IMR-90 (cell line): Measurements from ENCODE around the gene OSTC. TPM values are rescaled to one million over a fixed set of nuclear protein-coding genes. Genes with fewer than 3 reads are reported as not detected.

Experiments
- ATAC-seq: fragments of 200-7000 bp; cut with Tn5 transposase; 2 replicates; pipeline ENCODE4 v1.9.1; 2020; ENCODE audit warnings: low read depth, mild to moderate bottlenecking, moderate library complexity
- BruUV-seq: library from RNA; stranded (reverse); fragments of 400-500 nt; replicated peaks from 2 replicates; lab custom pipeline; 2021; lab: Mats Ljungman, UMichigan
- CTCF ChIA-PET: fragments of 300-600 bp; formaldehyde crosslinking; extraction: SDS; loops from one replicate; lab custom pipeline; 2021; ENCODE audit warnings: antibody characterized with exemption; lab: Yijun Ruan, JAX
- POLR2A ChIA-PET: fragments of 300-600 bp; sonication (Branson Sonifier 250); formaldehyde crosslinking; loops from one replicate; lab custom pipeline; 2022; ENCODE audit warnings: antibody characterized with exemption; ENCODE audit not compliant: unreplicated experiment; lab: Charles Lee
- DNase-seq: peaks from one replicate; pipeline ENCODE4 v3.0.0; 2013
- H2AFZ ChIP-seq: replicated peaks from 2 replicates; pipeline ENCODE3; 2013; ENCODE audit warnings: low read length, mild to moderate bottlenecking; ENCODE audit not compliant: poor library complexity
- H2AK5ac ChIP-seq: 2 replicates; pipeline ENCODE4 v1.6.1; 2013; ENCODE audit warnings: low read depth, low read length, inconsistent platforms
- H2AK9ac ChIP-seq: replicated peaks from 2 replicates; pipeline ENCODE3; 2013; ENCODE audit warnings: mild to moderate bottlenecking, low read depth, low read length, moderate library complexity; ENCODE audit not compliant: poor library complexity
- H2BK120ac ChIP-seq: 2 replicates; pipeline ENCODE4 v1.6.1; 2013; ENCODE audit warnings: low read depth, low read length, inconsistent platforms
- H2BK15ac ChIP-seq: 3 replicates; pipeline ENCODE4 v1.6.1; 2013; ENCODE audit warnings: low read depth, low read length, inconsistent platforms
- H2BK20ac ChIP-seq: 2 replicates; pipeline ENCODE4 v1.6.1; 2013; ENCODE audit warnings: low read depth, mild to moderate bottlenecking, inconsistent platforms, low read length, moderate library complexity
- H2BK5ac ChIP-seq: 2 replicates; pipeline ENCODE4 v1.6.1; 2013; ENCODE audit warnings: mild to moderate bottlenecking, low read depth, low read length, inconsistent platforms; ENCODE audit not compliant: poor library complexity, severe bottlenecking
- H3K14ac ChIP-seq: replicated peaks from 2 replicates; pipeline ENCODE4 v1.6.1; 2013; ENCODE audit warnings: low read depth, low read length, inconsistent platforms
- H3K18ac ChIP-seq: 2 replicates; pipeline ENCODE4 v1.6.1; 2013; ENCODE audit warnings: low read depth, low read length, control low read depth
- H3K23ac ChIP-seq: 2 replicates; pipeline ENCODE4 v1.6.1; 2013; ENCODE audit warnings: low read depth, low read length, inconsistent platforms
- H3K27ac ChIP-seq: 2 replicates; pipeline ENCODE4 v1.5.1; 2013; ENCODE audit warnings: mild to moderate bottlenecking, control low read depth, low read length; ENCODE audit not compliant: insufficient read depth
- H3K27me3 ChIP-seq: 2 replicates; pipeline ENCODE4 v1.6.1; 2013; ENCODE audit warnings: low read length; ENCODE audit not compliant: control insufficient read depth, insufficient read depth
- H3K36me3 ChIP-seq: 2 replicates; pipeline ENCODE4 v1.6.1; 2013; ENCODE audit warnings: low read length, mixed read lengths; ENCODE audit not compliant: control insufficient read depth, insufficient read depth
- H3K4ac ChIP-seq: 2 replicates; pipeline ENCODE4 v1.6.1; 2013; ENCODE audit warnings: low read depth, low read length, inconsistent platforms
- H3K4me1 ChIP-seq: 2 replicates; pipeline ENCODE4 v1.6.1; 2013; ENCODE audit warnings: low read length, mixed read lengths; ENCODE audit not compliant: control insufficient read depth, insufficient read depth
- H3K4me2 ChIP-seq: 2 replicates; pipeline ENCODE4 v1.6.1; 2013; ENCODE audit warnings: low read depth, mild to moderate bottlenecking, control low read depth, low read length, moderate library complexity
- H3K4me3 ChIP-seq: 2 replicates; pipeline ENCODE4 v1.5.1; 2013; ENCODE audit warnings: low read depth, mild to moderate bottlenecking, control low read depth, low read length, moderate library complexity; ENCODE audit not compliant: insufficient read depth
- H3K56ac ChIP-seq: 2 replicates; pipeline ENCODE4 v1.6.1; 2013; ENCODE audit warnings: low read length, inconsistent platforms; ENCODE audit not compliant: insufficient read depth; ENCODE audit errors: extremely low read depth
- H3K79me1 ChIP-seq, 2 experiments: 2 replicates each; pipeline ENCODE4 v1.6.1; 2013; ENCODE audit warnings: low read length in 2 of 2, inconsistent platforms in 1 of 2, low read depth in 1 of 2
- H3K9ac ChIP-seq: 2 replicates; pipeline ENCODE4 v1.6.1; 2013; ENCODE audit warnings: low read depth, low read length, control low read depth
- H3K9me1 ChIP-seq: 2 replicates; pipeline ENCODE4 v1.6.1; 2013; ENCODE audit warnings: low read length, inconsistent platforms; ENCODE audit not compliant: insufficient read depth
- H3K9me3 ChIP-seq: 2 replicates; pipeline ENCODE4 v1.6.1; 2013; ENCODE audit warnings: low read length; ENCODE audit not compliant: control insufficient read depth, insufficient read depth
- H4K20me1 ChIP-seq: 2 replicates; pipeline ENCODE4 v1.6.1; 2013; ENCODE audit warnings: low read length, inconsistent platforms; ENCODE audit not compliant: insufficient read depth
- H4K5ac ChIP-seq: 2 replicates; pipeline ENCODE4 v1.6.1; 2013; ENCODE audit warnings: mild to moderate bottlenecking, low read depth, low read length, control low read depth
- H4K8ac ChIP-seq, 2 experiments: 2 replicates each; pipeline ENCODE4 v1.6.1; 2013; ENCODE audit warnings: low read depth in 2 of 2, low read length in 2 of 2, control low read depth in 1 of 2, inconsistent platforms in 1 of 2
- H4K91ac ChIP-seq: 2 replicates; pipeline ENCODE4 v1.6.1; 2013; ENCODE audit warnings: low read depth, low read length, inconsistent platforms; ENCODE audit not compliant: insufficient read depth
- BHLHE40 ChIP-seq: fragments of 150-350 bp; IDR thresholded peaks from 2 replicates; pipeline ENCODE4 v1.6.1; 2016; ENCODE audit warnings: mild to moderate bottlenecking, low read depth, low read length
- CEBPB ChIP-seq: IDR thresholded peaks from 2 replicates; pipeline ENCODE4 v1.6.1; 2012; ENCODE audit warnings: low read depth, low read length, improper control_type of control experiment
- CHD1 ChIP-seq: IDR thresholded peaks from 2 replicates; pipeline ENCODE4 v1.6.1; 2012; ENCODE audit warnings: low read depth, low read length, improper control_type of control experiment
- FOS ChIP-seq: fragments of 150-350 bp; IDR thresholded peaks from 2 replicates; pipeline ENCODE4 v1.6.1; 2016; ENCODE audit warnings: low read depth, low read length
- MAFK ChIP-seq: IDR thresholded peaks from 2 replicates; pipeline ENCODE4 v1.6.1; 2012; ENCODE audit warnings: low read depth, low read length, improper control_type of control experiment
- MAZ ChIP-seq: IDR thresholded peaks from 2 replicates; pipeline ENCODE4 v1.6.1; 2012; ENCODE audit warnings: low read depth, mild to moderate bottlenecking, low read length, improper control_type of control experiment, moderate library complexity, borderline replicate concordance
- MXI1 ChIP-seq: IDR thresholded peaks from 2 replicates; pipeline ENCODE4 v1.6.1; 2012; ENCODE audit warnings: low read depth, mild to moderate bottlenecking, low read length, moderate library complexity, borderline replicate concordance
- NFE2L2 ChIP-seq: fragments of 150-350 bp; IDR thresholded peaks from 2 replicates; pipeline ENCODE4 v1.6.1; 2016; ENCODE audit warnings: low read depth, mild to moderate bottlenecking, low read length
- POLR2A ChIP-seq: IDR thresholded peaks from 2 replicates; pipeline ENCODE4 v1.6.1; 2012; ENCODE audit warnings: mild to moderate bottlenecking, low read depth, low read length
- RAD21 ChIP-seq: IDR thresholded peaks from 2 replicates; pipeline ENCODE4 v1.6.1; 2012; ENCODE audit warnings: low read length, improper control_type of control experiment
- RCOR1 ChIP-seq: IDR thresholded peaks from 2 replicates; pipeline ENCODE4 v1.6.1; 2012; ENCODE audit warnings: mild to moderate bottlenecking, low read length, improper control_type of control experiment; ENCODE audit not compliant: insufficient replicate concordance
- RFX5 ChIP-seq: IDR thresholded peaks from 2 replicates; pipeline ENCODE4 v1.8.0; 2012; ENCODE audit warnings: low read depth, mild to moderate bottlenecking, low read length, moderate library complexity
- SMC3 ChIP-seq: fragments of 150-350 bp; IDR thresholded peaks from 2 replicates; pipeline ENCODE4 v1.6.1; 2016; ENCODE audit warnings: low read depth, mild to moderate bottlenecking, antibody characterized with exemption, low read length, moderate library complexity
- USF2 ChIP-seq: fragments of 150-350 bp; IDR thresholded peaks from 2 replicates; pipeline ENCODE4 v1.6.1; 2017; ENCODE audit warnings: mild to moderate bottlenecking, antibody characterized with exemption, low read length, low read depth
- WGBS, 2 experiments: methylation state at CpG; one replicate each; pipeline versions ENCODE4 v1.1.5 to v1.1.7; 2013; ENCODE audit warnings: missing lambda C conversion rate in 2 of 2; ENCODE audit not compliant: insufficient read length in 1 of 2; ENCODE audit errors: extremely low coverage in 2 of 2; 5-methylcytosine and 5-hydroxymethylcytosine counted together
- dilution Hi-C: fragments of 300-500 bp; cut with HindIII; formaldehyde crosslinking; loops from one replicate; pipeline ENCODE4 v1.14.3; 2018; ENCODE audit warnings: low sequenced_read_pairs; ENCODE audit not compliant: unreplicated experiment
- in situ Hi-C: fragments of 300-500 bp; cut with MboI; formaldehyde crosslinking; loops from 3 replicates; pipeline ENCODE4 v1.14.3; 2019; ENCODE audit warnings: low sequenced_read_pairs, inconsistent platforms, mixed read lengths
- intact Hi-C: fragments of 100-400 bp; cut with micrococcal nuclease; formaldehyde crosslinking; loops from 2 replicates; pipeline ENCODE4 v1.10.0; 2022
- polyA plus RNA-seq, 3 experiments: library from polyadenylated mRNA; depleted of rRNA; stranded (reverse); fragments of >200 nt; gene quantifications; 2 replicates each; pipeline ENCODE4 v1.2.3, GENCODE V29; 2012; ENCODE audit warnings: low replicate concordance in 1 of 3
- total RNA-seq: library from RNA; depleted of rRNA; stranded (reverse); fragments of >200 nt; gene quantifications from 2 replicates; pipeline ENCODE4 v1.2.3, GENCODE V29; 2012
- TF ChIP-seq, protein P1 (sequence below): conservative IDR thresholded peaks from 2 replicates; pipeline ENCODE4 v1.5.1; 2012; ENCODE audit warnings: mild to moderate bottlenecking, low read depth, low read length, improper control_type of control experiment
- TF ChIP-seq, protein P2 (sequence below): fragments of 150-350 bp; IDR thresholded peaks from 2 replicates; pipeline ENCODE4 v1.6.1; 2016; ENCODE audit warnings: low read depth, mild to moderate bottlenecking, low read length, moderate library complexity, borderline replicate concordance

The OSTC gene
- total and polyA plus RNA-seq, 2 of the 4 experiments (the other 2 are of a cell fraction) = 173 to 13,576 TPM

- ATAC-seq = no peak
- 76% methylated on average over 2 of the region's 3 CpGs; no CpG with 5 or more reads in 1 of the 2 experiments for WGBS, 2 experiments
- Histone ChIP-seq H3K4me2 (no peak overlapping the region), H3K27ac (no peak overlapping the region), H2AK9ac (no peak overlapping the region), H2AFZ (no peak overlapping the region), H2AK5ac (no peak overlapping the region), H2BK20ac (no peak overlapping the region), H3K9ac (no peak overlapping the region), H4K20me1 (no peaks in the 10 kb centered on the region), H3K18ac (no peak overlapping the region), H3K23ac (no peak overlapping the region), H3K9me1 (no peaks in the 10 kb centered on the region), H3K36me3 (no peaks in the 10 kb centered on the region), H3K27me3 (no peaks in the 10 kb centered on the region), H3K4me3 (no peak overlapping the region), H3K79me1 (no peaks in the 10 kb centered on the region), H2BK15ac (no peak overlapping the region), H4K8ac (no peak overlapping the region), H3K4me1 (no peaks in the 10 kb centered on the region), H2BK5ac (no peak overlapping the region), H3K14ac (no peak overlapping the region), H3K9me3 (no peaks in the 10 kb centered on the region), H4K91ac (no peak overlapping the region), H3K56ac (no peak overlapping the region), H3K4ac (no peak overlapping the region), H2BK120ac (no peak overlapping the region), H4K5ac (no peak overlapping the region)
- in situ Hi-C loops (no loop called here), intact Hi-C loops (no loop called here), dilution Hi-C loops (no loop called here)
- TF ChIP-seq CHD1 (no peak), FOS (no peak), MAZ (no peak), CEBPB (no peak), NFE2L2 (no peak), RAD21 (no peak), SMC3 (no peak), POLR2A (no peak), MAFK (no peak), MXI1 (no peak), RFX5 (no peak), BHLHE40 (no peak), USF2 (no peak), RCOR1 (no peak)
- TF ChIP-seq, protein P1, sequence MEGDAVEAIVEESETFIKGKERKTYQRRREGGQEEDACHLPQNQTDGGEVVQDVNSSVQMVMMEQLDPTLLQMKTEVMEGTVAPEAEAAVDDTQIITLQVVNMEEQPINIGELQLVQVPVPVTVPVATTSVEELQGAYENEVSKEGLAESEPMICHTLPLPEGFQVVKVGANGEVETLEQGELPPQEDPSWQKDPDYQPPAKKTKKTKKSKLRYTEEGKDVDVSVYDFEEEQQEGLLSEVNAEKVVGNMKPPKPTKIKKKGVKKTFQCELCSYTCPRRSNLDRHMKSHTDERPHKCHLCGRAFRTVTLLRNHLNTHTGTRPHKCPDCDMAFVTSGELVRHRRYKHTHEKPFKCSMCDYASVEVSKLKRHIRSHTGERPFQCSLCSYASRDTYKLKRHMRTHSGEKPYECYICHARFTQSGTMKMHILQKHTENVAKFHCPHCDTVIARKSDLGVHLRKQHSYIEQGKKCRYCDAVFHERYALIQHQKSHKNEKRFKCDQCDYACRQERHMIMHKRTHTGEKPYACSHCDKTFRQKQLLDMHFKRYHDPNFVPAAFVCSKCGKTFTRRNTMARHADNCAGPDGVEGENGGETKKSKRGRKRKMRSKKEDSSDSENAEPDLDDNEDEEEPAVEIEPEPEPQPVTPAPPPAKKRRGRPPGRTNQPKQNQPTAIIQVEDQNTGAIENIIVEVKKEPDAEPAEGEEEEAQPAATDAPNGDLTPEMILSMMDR = no peak
- TF ChIP-seq, protein P2, sequence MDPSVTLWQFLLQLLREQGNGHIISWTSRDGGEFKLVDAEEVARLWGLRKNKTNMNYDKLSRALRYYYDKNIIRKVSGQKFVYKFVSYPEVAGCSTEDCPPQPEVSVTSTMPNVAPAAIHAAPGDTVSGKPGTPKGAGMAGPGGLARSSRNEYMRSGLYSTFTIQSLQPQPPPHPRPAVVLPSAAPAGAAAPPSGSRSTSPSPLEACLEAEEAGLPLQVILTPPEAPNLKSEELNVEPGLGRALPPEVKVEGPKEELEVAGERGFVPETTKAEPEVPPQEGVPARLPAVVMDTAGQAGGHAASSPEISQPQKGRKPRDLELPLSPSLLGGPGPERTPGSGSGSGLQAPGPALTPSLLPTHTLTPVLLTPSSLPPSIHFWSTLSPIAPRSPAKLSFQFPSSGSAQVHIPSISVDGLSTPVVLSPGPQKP = no peak
- no peak for DNase-seq
- no TSS peak for BruUV-seq
- ChIA-PET CTCF (no interaction called here), POLR2A (no interaction called here)
Observed at GRCh38 chr4:108646706-108647105, 3.7 kb upstream of the OSTC start.
